Tibial nerve (tissue), 4 donors: Measurements from ENCODE around the gene DIPK2B.

Source experiments
- EP300 ChIP-seq, 2 donors: sonication (generic); formaldehyde crosslinking; IDR thresholded peaks; one replicate each; pipeline ENCODE4 v1.6.1; 2017; ENCODE audit warnings: antibody characterized with exemption in 2 of 2, mild to moderate bottlenecking in 1 of 2
- POLR2A ChIP-seq, 2 donors: fragments of 450-650 bp; IDR thresholded peaks; one replicate each; pipeline ENCODE4 v1.6.1; 2017; ENCODE audit warnings: antibody characterized with exemption in 2 of 2, mild to moderate bottlenecking in 2 of 2, moderate library complexity in 2 of 2
- TF ChIP-seq, protein P1 (sequence below), 5 experiments: fragments of 200-600 bp in 3 of 5; fragments of 450-650 bp in 2 of 5; sonication (generic) in 3 of 5; IDR thresholded peaks; one replicate each; pipeline ENCODE4 v1.5.1; 2016 to 2019; ENCODE audit warnings: antibody characterized with exemption in 5 of 5, mild to moderate bottlenecking in 3 of 5, moderate library complexity in 2 of 5

GRCh38 chrX:45228126-45228525 lies 27.4 kb upstream of the DIPK2B start:
- TF ChIP-seq POLR2A (IDR thresholded peaks at IDR 0.05) (no peak), EP300 (IDR thresholded peaks at IDR 0.05) (no peak)
- TF ChIP-seq, protein P1, sequence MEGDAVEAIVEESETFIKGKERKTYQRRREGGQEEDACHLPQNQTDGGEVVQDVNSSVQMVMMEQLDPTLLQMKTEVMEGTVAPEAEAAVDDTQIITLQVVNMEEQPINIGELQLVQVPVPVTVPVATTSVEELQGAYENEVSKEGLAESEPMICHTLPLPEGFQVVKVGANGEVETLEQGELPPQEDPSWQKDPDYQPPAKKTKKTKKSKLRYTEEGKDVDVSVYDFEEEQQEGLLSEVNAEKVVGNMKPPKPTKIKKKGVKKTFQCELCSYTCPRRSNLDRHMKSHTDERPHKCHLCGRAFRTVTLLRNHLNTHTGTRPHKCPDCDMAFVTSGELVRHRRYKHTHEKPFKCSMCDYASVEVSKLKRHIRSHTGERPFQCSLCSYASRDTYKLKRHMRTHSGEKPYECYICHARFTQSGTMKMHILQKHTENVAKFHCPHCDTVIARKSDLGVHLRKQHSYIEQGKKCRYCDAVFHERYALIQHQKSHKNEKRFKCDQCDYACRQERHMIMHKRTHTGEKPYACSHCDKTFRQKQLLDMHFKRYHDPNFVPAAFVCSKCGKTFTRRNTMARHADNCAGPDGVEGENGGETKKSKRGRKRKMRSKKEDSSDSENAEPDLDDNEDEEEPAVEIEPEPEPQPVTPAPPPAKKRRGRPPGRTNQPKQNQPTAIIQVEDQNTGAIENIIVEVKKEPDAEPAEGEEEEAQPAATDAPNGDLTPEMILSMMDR (IDR thresholded peaks at IDR 0.05), result no peak
